Astrocyte (in vitro differentiated cells and primary cell): Measurements from ENCODE around the gene RCE1.

Experiments
- EZH2 ChIP-seq: IDR thresholded peaks from 2 replicates; pipeline ENCODE4 v1.6.1; 2012; ENCODE audit warnings: mild to moderate bottlenecking, low read length, inconsistent platforms; ENCODE audit not compliant: insufficient read depth
- TF ChIP-seq, protein P1 (sequence below): IDR thresholded peaks from 2 replicates; pipeline ENCODE4 v1.5.1; 2011; ENCODE audit warnings: low read depth, mild to moderate bottlenecking, inconsistent platforms, low read length, moderate library complexity; ENCODE audit not compliant: insufficient read depth

DNA sequence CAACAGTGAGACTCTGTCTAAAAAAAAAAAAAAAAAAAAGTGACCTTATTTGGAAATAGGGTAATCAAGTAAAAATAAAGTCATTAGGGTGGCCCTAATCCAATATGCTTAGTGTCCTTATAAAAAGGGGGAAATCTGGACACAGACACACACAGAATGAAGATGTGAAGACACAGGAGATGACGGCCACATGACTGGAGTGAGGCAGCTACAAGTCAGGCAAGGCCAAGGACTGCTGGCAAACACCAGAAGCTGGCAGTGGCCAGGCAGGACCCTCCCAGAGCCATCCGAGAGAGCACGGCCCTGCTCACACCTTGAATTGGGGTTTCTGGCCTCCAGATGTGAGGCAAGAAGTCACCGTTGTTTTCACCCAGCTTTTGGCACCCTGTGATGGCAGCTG, 42.2 kb downstream of the RCE1 start:
- TF ChIP-seq, protein P1, sequence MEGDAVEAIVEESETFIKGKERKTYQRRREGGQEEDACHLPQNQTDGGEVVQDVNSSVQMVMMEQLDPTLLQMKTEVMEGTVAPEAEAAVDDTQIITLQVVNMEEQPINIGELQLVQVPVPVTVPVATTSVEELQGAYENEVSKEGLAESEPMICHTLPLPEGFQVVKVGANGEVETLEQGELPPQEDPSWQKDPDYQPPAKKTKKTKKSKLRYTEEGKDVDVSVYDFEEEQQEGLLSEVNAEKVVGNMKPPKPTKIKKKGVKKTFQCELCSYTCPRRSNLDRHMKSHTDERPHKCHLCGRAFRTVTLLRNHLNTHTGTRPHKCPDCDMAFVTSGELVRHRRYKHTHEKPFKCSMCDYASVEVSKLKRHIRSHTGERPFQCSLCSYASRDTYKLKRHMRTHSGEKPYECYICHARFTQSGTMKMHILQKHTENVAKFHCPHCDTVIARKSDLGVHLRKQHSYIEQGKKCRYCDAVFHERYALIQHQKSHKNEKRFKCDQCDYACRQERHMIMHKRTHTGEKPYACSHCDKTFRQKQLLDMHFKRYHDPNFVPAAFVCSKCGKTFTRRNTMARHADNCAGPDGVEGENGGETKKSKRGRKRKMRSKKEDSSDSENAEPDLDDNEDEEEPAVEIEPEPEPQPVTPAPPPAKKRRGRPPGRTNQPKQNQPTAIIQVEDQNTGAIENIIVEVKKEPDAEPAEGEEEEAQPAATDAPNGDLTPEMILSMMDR = no peak
- no peak for TF ChIP-seq EZH2
